Keratinocyte (primary cell): ENCODE measurements around the gene EBF3. TPM values are rescaled to one million over a fixed set of nuclear protein-coding genes. Genes with fewer than 3 reads are reported as not detected.

Source experiments
- DNase-seq: peaks from one replicate; pipeline ENCODE4 v3.0.0-alpha.2; 2011; ENCODE audit warnings: low read depth, missing footprints, low spot score
- FAIRE-seq: peaks from 2 replicates; lab custom pipeline; 2011; peaks lifted over from hg19 to GRCh38; lab: Jason Lieb, UNC
- H2AFZ ChIP-seq: 2 replicates; pipeline ENCODE4 v1.6.0; 2012; ENCODE audit warnings: low read length, control low read depth, inconsistent platforms; ENCODE audit not compliant: control insufficient read depth
- H3K27ac ChIP-seq: 2 replicates; pipeline ENCODE4 v1.5.1; 2011; ENCODE audit warnings: low read length; ENCODE audit not compliant: control insufficient read depth, insufficient read depth
- H3K27me3 ChIP-seq: 3 replicates; pipeline ENCODE4 v1.6.0; 2011; ENCODE audit warnings: low read length; ENCODE audit not compliant: control insufficient read depth, insufficient read depth; ENCODE audit errors: extremely low read depth
- H3K36me3 ChIP-seq, 2 experiments: 2 replicates in 1 of 2; 3 replicates in 1 of 2; pipeline ENCODE4 v1.5.1; 2011; ENCODE audit warnings: low read length in 2 of 2, mild to moderate bottlenecking in 1 of 2; ENCODE audit not compliant: control insufficient read depth in 2 of 2, insufficient read depth in 2 of 2; ENCODE audit errors: extremely low read depth in 1 of 2
- H3K4me1 ChIP-seq: 3 replicates; pipeline ENCODE4 v1.5.1; 2011; ENCODE audit warnings: low read length; ENCODE audit not compliant: control insufficient read depth, insufficient read depth; ENCODE audit errors: extremely low read depth
- H3K4me2 ChIP-seq: 3 replicates; pipeline ENCODE4 v1.6.0; 2011; ENCODE audit warnings: low read depth, low read length; ENCODE audit not compliant: control insufficient read depth, insufficient read depth; ENCODE audit errors: extremely low read depth
- H3K4me3 ChIP-seq, 3 experiments: fragments of 200-600 bp in 1 of 3; sonication (generic) in 1 of 3; 2 replicates in 2 of 3; 3 replicates in 1 of 3; pipeline ENCODE4 v1.5.1; 2011 to 2016; ENCODE audit warnings: low read length in 3 of 3, mild to moderate bottlenecking in 3 of 3, control low read depth in 2 of 3, inconsistent platforms in 1 of 3, low read depth in 1 of 3, mixed read lengths in 1 of 3, mixed run types in 1 of 3, moderate library complexity in 1 of 3; ENCODE audit not compliant: control insufficient read depth in 2 of 3, insufficient read depth in 2 of 3; ENCODE audit errors: extremely low read depth in 1 of 3
- H3K79me2 ChIP-seq: 2 replicates; pipeline ENCODE4 v1.6.0; 2012; ENCODE audit warnings: low read length; ENCODE audit not compliant: control insufficient read depth, insufficient read depth
- H3K9ac ChIP-seq: 3 replicates; pipeline ENCODE4 v1.6.0; 2011; ENCODE audit warnings: low read length; ENCODE audit not compliant: control insufficient read depth, insufficient read depth; ENCODE audit errors: extremely low read depth
- H3K9me1 ChIP-seq: 3 replicates; pipeline ENCODE4 v1.6.0; 2011; ENCODE audit warnings: low read length; ENCODE audit not compliant: control insufficient read depth, insufficient read depth; ENCODE audit errors: extremely low read depth
- H3K9me3 ChIP-seq: 2 replicates; pipeline ENCODE4 v1.5.1; 2012; ENCODE audit warnings: low read depth, low read length; ENCODE audit not compliant: control insufficient read depth
- H4K20me1 ChIP-seq: 3 replicates; pipeline ENCODE4 v1.6.0; 2011; ENCODE audit warnings: low read length; ENCODE audit not compliant: control insufficient read depth, insufficient read depth; ENCODE audit errors: extremely low read depth
- EZH2 ChIP-seq: IDR thresholded peaks from one replicate; pipeline ENCODE4 v1.6.1; 2012; ENCODE audit warnings: inconsistent platforms, mild to moderate bottlenecking, low read length, moderate library complexity
- dilution Hi-C: fragments of 300-500 bp; cut with MboI; formaldehyde crosslinking; loops from one replicate; pipeline ENCODE4 v1.7.0; 2020; ENCODE audit warnings: low sequenced_read_pairs; ENCODE audit not compliant: extremely low pct_ligation_motif_present
- polyA plus RNA-seq, 5 experiments: library from polyadenylated mRNA; depleted of rRNA in 3 of 5; stranded (reverse) in 3 of 5; stranded (forward) in 1 of 5; unstranded in 1 of 5; fragments of >200 nt; gene quantifications; 1 replicate in 1 of 5; 2 replicates in 3 of 5; 3 replicates in 1 of 5; pipeline versions ENCODE4 v1.2.1 to v1.2.3, GENCODE V29; 2011 to 2012; ENCODE audit warnings: missing spikeins in 2 of 5, low read depth in 1 of 5, low replicate concordance in 1 of 5
- TF ChIP-seq, protein P1 (sequence below), 3 experiments: IDR thresholded peaks in 1 of 3; conservative IDR thresholded peaks in 1 of 3; optimal IDR thresholded peaks in 1 of 3; 2 replicates in 2 of 3; 3 replicates in 1 of 3; pipeline versions ENCODE3 to v1.5.1; 2011; ENCODE audit warnings: low read length in 3 of 3, mild to moderate bottlenecking in 3 of 3, moderate library complexity in 2 of 3, control low read depth in 1 of 3, inconsistent platforms in 1 of 3; ENCODE audit not compliant: insufficient read depth in 2 of 3; ENCODE audit errors: extremely low read depth in 1 of 3

The EBF3 gene
- polyA plus RNA-seq, 1 donor (not counting 4 experiments of a cell fraction or from before 2014, with no cell fraction given): not detected

DNA sequence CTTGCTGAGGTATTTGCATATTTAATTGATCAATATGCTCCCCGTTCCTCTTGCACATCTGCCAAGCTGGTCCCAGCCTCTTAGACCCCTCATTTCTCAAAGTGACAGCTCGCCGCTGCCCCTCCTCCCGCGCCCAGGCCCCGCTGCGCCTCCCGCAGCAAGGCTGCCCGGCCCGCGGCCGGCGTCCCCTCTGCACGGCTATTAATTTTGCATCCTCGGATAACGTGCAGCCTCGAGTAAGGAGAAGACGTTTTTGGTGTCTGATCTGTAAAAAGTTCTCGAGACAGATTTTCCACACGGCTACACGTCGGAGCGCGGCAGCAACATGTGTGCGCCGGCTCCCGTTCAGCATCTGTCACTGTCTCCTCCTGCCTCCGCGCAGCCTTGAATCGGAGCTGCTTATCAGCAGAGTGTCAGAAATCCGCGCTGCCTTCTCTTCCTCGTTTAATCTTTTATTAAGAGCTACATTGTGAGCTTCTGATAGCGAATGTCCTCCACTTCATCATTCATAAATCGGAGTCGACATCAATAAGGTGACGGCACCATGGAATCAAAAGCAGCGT, 65.3 kb downstream of the EBF3 start:
- no peaks in the 10 kb centered on the region for H3K9me1 ChIP-seq
- H3K4me1 ChIP-seq: no peaks in the 10 kb centered on the region
- dilution Hi-C loops: no loop called here
- TF ChIP-seq, protein P1, sequence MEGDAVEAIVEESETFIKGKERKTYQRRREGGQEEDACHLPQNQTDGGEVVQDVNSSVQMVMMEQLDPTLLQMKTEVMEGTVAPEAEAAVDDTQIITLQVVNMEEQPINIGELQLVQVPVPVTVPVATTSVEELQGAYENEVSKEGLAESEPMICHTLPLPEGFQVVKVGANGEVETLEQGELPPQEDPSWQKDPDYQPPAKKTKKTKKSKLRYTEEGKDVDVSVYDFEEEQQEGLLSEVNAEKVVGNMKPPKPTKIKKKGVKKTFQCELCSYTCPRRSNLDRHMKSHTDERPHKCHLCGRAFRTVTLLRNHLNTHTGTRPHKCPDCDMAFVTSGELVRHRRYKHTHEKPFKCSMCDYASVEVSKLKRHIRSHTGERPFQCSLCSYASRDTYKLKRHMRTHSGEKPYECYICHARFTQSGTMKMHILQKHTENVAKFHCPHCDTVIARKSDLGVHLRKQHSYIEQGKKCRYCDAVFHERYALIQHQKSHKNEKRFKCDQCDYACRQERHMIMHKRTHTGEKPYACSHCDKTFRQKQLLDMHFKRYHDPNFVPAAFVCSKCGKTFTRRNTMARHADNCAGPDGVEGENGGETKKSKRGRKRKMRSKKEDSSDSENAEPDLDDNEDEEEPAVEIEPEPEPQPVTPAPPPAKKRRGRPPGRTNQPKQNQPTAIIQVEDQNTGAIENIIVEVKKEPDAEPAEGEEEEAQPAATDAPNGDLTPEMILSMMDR (optimal IDR thresholded peaks at IDR 0.05 in 1 of 3, IDR thresholded peaks at IDR 0.05 in 1 of 3, conservative IDR thresholded peaks at IDR 0.05 in 1 of 3; ENCODE audit: extremely low read depth in 1 of 3, insufficient read depth in 2 of 3, low read length in 3 of 3): no peak
- DNase-seq (no peak), FAIRE-seq (no peak)
- H3K4me3 ChIP-seq: no peak overlapping the region
- no peaks in the 10 kb centered on the region for H3K79me2 ChIP-seq
- H3K4me2 ChIP-seq: no peak overlapping the region
- H3K27ac ChIP-seq: no peak overlapping the region
- no peak overlapping the region for H2AFZ ChIP-seq
- H3K9ac ChIP-seq: no peak overlapping the region
- H3K36me3 ChIP-seq: no peaks in the 10 kb centered on the region
- no peaks in the 10 kb centered on the region for H4K20me1 ChIP-seq
- no peaks in the 10 kb centered on the region for H3K9me3 ChIP-seq
- H3K27me3 ChIP-seq: peaks cover 4% of the 10 kb centered on the region

- H3K27me3 ChIP-seq: peaks cover 4% of the 10 kb centered on the region
- no peaks in the 10 kb centered on the region for H4K20me1 ChIP-seq
- no peak overlapping the region for H3K4me3 ChIP-seq
- DNase-seq (no peak), FAIRE-seq (no peak)
- dilution Hi-C loops: no loop called here
- no peaks in the 10 kb centered on the region for H3K9me1 ChIP-seq
- no peak overlapping the region for H3K4me2 ChIP-seq
- no peak overlapping the region for H3K27ac ChIP-seq
- no peaks in the 10 kb centered on the region for H3K4me1 ChIP-seq
- no peak overlapping the region for H2AFZ ChIP-seq
- no peaks in the 10 kb centered on the region for H3K9me3 ChIP-seq
- H3K79me2 ChIP-seq: no peaks in the 10 kb centered on the region
- H3K36me3 ChIP-seq: no peaks in the 10 kb centered on the region
- TF ChIP-seq EZH2: no peak
- H3K9ac ChIP-seq: no peak overlapping the region
Observed at GRCh38 chr10:129897871-129898626, 66.0 kb downstream of the EBF3 start.
